ENCODE results near the gene HSPB3. TPM values are rescaled to one million over a fixed set of nuclear protein-coding genes. Genes with fewer than 3 reads are reported as not detected.

The HSPB3 gene
- total RNA-seq, 1 donor from 2014 or later, result 1.1 TPM

DNA sequence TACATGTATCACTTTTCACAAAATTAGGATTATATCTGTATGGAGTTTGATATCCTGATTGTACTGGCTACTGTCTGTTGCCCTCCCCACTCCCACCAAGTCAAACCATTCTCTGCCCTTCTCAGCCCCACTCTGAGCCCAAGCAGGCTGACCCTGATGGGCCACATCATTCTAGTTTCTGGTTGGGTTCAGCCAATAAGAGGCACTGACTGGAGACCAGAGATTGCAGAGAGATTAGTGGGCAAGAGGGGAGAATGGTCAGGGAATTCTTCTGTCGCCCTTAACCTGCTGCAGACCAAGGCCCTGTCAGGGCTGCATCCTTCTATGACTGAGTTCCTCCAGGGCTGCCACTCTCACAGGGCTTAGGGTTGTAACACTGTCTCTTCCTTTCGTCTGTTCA lies 2.7 kb downstream of the HSPB3 start:
- intact Hi-C loops (cut with DNase I), result no loop called here
- Histone ChIP-seq H3K9me3 (no peaks in the 10 kb centered on the region), H3K27ac (no peak overlapping the region), H3K36me3 (no peaks in the 10 kb centered on the region), H3K27me3 (no peaks in the 10 kb centered on the region), H3K4me1 (peaks cover 3% of the 10 kb centered on the region), H3K4me3 (no peak overlapping the region)
- TF ChIP-seq, protein P1, sequence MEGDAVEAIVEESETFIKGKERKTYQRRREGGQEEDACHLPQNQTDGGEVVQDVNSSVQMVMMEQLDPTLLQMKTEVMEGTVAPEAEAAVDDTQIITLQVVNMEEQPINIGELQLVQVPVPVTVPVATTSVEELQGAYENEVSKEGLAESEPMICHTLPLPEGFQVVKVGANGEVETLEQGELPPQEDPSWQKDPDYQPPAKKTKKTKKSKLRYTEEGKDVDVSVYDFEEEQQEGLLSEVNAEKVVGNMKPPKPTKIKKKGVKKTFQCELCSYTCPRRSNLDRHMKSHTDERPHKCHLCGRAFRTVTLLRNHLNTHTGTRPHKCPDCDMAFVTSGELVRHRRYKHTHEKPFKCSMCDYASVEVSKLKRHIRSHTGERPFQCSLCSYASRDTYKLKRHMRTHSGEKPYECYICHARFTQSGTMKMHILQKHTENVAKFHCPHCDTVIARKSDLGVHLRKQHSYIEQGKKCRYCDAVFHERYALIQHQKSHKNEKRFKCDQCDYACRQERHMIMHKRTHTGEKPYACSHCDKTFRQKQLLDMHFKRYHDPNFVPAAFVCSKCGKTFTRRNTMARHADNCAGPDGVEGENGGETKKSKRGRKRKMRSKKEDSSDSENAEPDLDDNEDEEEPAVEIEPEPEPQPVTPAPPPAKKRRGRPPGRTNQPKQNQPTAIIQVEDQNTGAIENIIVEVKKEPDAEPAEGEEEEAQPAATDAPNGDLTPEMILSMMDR (IDR thresholded peaks at IDR 0.05), result no peak
- ATAC-seq (no peak), DNase-seq (no peak)

DNA sequence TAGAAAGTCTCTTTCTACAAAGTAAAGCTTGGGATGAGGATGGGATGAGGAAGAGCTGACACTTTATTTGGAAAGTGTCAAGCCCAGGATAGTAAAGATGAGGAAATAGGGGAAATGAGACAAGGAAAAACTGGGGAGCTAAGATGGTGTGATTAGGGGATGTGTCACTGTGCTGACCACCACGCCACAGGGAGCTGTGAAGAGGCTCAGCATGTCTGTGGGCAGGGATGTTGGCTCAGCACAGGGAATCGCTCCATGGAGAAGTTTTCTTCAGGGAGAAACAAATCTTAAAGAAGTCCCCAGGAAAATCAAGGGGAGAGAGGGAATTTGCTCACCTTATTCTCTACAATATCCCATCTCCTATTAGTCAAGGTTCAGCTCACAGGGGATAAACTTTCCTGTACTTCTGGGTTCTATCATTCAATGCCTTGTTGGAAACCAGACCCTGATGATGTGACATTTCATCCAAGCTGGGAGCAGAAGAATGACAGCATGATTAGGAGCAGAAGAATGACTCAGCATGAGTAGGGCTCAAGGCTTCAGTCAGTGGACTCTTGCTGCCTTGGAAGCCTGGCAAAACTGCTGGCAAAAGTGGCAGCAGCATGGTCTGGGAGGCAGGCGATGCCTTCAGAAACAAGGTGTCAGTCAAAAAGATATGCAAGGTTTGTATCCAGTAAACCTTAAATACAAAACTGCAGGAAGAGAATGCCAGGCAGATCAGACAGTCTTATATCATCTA lies 4.9 kb downstream of the HSPB3 start:
- H3K4me3 ChIP-seq, result no peak overlapping the region
- no peaks in the 10 kb centered on the region for H3K27me3 ChIP-seq
- no peak overlapping the region for H3K27ac ChIP-seq
- DNase-seq, result no peak
- intact Hi-C loops (cut with DNase I), result no loop called here
- ATAC-seq, result no peak
- H3K9me3 ChIP-seq, result no peaks in the 10 kb centered on the region
- TF ChIP-seq, protein P1 (IDR thresholded peaks at IDR 0.05), result no peak
- peaks cover 3% of the 10 kb centered on the region for H3K4me1 ChIP-seq
- no peaks in the 10 kb centered on the region for H3K36me3 ChIP-seq

DNA sequence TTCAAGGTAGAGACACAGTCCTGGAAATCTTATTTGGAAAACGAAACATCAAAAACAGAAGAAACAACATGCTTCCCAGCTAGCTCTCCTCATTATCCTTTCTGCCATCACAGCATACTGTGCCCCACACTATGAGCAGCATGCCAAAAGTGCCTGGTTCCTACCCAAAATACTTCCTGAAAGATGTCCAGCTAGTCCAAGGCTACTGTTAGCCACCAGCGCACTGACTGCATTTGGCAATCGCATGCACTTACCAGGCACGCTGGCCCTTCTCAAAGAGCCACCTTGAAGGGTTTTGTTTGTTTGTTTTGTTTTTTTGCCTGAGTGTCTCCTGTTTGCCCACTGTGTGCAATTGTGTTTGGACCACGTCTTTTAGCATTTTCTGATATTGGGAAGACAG lies 6.8 kb downstream of the HSPB3 start:
- DNase-seq, result no peak
- TF ChIP-seq, protein P1 (IDR thresholded peaks at IDR 0.05), result no peak
- Histone ChIP-seq H3K27me3 (no peaks in the 10 kb centered on the region), H3K27ac (no peak overlapping the region), H3K36me3 (no peaks in the 10 kb centered on the region), H3K9me3 (no peaks in the 10 kb centered on the region), H3K4me1 (peaks cover 3% of the 10 kb centered on the region), H3K4me3 (no peak overlapping the region)
- no peak for ATAC-seq
- intact Hi-C loops (cut with DNase I), result no loop called here

DNA sequence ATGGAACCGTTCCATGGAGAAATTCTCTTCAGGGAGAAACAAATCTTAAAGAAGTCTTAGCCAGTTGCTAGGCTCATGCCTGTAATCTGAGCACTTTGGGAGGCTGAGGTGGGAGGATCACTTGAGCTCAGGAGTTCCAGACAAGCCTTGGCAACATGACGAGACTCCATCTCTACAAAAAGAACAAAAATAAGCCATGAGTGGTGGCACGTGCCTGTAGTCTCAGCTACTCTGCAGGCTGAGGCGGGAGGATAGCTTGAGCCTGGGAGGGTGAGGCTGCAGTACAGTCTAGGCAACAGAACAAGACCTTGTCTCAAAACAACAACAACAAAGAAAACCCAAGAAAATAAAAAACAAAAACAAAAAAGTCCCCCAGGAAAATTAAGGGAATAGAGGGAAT lies 8.2 kb downstream of the HSPB3 start:
- TF ChIP-seq, protein P1 (IDR thresholded peaks at IDR 0.05), result no peak
- intact Hi-C loops (cut with DNase I), result no loop called here
- ATAC-seq, result no peak
- no peaks in the 10 kb centered on the region for H3K4me1 ChIP-seq
- no peaks in the 10 kb centered on the region for H3K9me3 ChIP-seq
- no peaks in the 10 kb centered on the region for H3K27me3 ChIP-seq
- H3K36me3 ChIP-seq, result no peaks in the 10 kb centered on the region
- H3K27ac ChIP-seq, result no peak overlapping the region
- DNase-seq, result no peak
- H3K4me3 ChIP-seq, result no peak overlapping the region

DNA sequence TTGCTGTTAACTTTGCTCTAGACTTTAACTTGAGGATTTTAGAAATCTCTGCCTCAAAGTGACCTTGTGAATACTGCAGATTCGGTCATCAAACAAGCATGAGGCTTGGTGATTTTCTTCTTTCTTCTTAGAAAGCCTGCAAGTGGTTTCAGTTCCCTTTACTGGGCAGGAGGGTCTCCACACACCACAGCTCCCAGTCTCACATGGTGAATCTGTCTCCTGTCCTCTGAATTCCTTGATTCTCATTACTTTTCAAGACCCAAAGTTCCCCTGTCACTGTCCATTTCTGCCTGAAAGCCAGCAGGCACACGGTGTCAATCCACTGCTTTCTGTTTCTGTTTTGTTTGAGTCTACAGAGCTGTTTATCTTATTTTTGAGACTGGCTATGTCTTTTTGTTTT lies 14.1 kb downstream of the HSPB3 start:
- Histone ChIP-seq H3K4me1 (no peaks in the 10 kb centered on the region), H3K27me3 (no peaks in the 10 kb centered on the region), H3K27ac (peak overlapping the region; percentile 71), H3K9me3 (no peaks in the 10 kb centered on the region), H3K4me3 (peak overlapping the region; percentile 27), H3K36me3 (no peaks in the 10 kb centered on the region)
- no peak for DNase-seq
- intact Hi-C loops (cut with DNase I), result no loop called here
- ATAC-seq, result no peak
- TF ChIP-seq, protein P1 (IDR thresholded peaks at IDR 0.05), result no peak

DNA sequence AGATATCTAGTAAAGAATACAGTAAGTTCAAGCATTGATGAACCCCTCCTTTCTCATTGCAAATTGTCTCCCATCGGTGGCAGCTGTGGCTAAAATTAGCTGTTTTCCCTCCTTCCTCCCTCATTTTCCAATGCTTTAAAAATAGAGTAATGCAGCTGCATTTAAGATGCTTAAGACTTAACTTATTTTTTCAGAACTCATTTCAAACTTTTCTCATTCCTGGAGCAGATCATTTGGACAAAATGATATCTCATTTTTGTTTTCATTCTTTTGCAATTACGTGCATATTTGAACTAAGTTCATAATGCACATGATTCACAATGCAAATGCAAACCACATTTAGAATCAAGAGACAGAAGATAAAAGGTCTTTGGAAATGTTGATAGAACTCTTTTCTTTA lies 14.6 kb downstream of the HSPB3 start:
- Histone ChIP-seq H3K27me3 (no peaks in the 10 kb centered on the region), H3K4me1 (no peaks in the 10 kb centered on the region), H3K36me3 (no peaks in the 10 kb centered on the region), H3K9me3 (no peaks in the 10 kb centered on the region), H3K27ac (no peak overlapping the region), H3K4me3 (peak overlapping the region; percentile 27)
- DNase-seq (no peak), ATAC-seq (no peak)
- intact Hi-C loops (cut with DNase I), result no loop called here
- TF ChIP-seq, protein P1 (IDR thresholded peaks at IDR 0.05), result no peak

All from upper lobe of right lung (tissue), 1 donor.